GM18909 (cell line): ENCODE data around the gene GNAO1.

Experiments
- ATAC-seq: cut with Tn5 transposase; IDR thresholded peaks from one replicate; pipeline ENCODE4 v1.9.1; 2021; ENCODE audit warnings: mild to moderate bottlenecking; ENCODE audit not compliant: unreplicated experiment, poor library complexity

GNAO1 gene

GRCh38 chr16:56355786-56356275 is 164.5 kb downstream of the GNAO1 start:
- no peak for ATAC-seq

- ATAC-seq, result peak; percentile 92
Measured at GRCh38 chr16:56356276-56357240, 165.3 kb downstream of the GNAO1 start.

GRCh38 chr16:56357241-56357764 is 166.0 kb downstream of the GNAO1 start:
- ATAC-seq, result no peak

GRCh38 chr16:56357765-56358322 is 166.6 kb downstream of the GNAO1 start:
- ATAC-seq, result no peak

- ATAC-seq, result no peak
Measured at GRCh38 chr16:56360117-56361008, 169.1 kb downstream of the GNAO1 start.

- ATAC-seq, result no peak
Measured at GRCh38 chr16:56362057-56362655, 170.9 kb downstream of the GNAO1 start.

GRCh38 chr16:56362706-56363105 is 171.4 kb downstream of the GNAO1 start:
- ATAC-seq, result no peak

- ATAC-seq, result no peak
Measured at GRCh38 chr16:56363181-56363716, 172.0 kb downstream of the GNAO1 start.

GRCh38 chr16:56363781-56364565 is 172.7 kb downstream of the GNAO1 start:
- no peak for ATAC-seq

- ATAC-seq, result no peak
Measured at GRCh38 chr16:56364865-56365264, 173.6 kb downstream of the GNAO1 start.

- ATAC-seq, result no peak
Measured at GRCh38 chr16:56365552-56365951, 174.3 kb downstream of the GNAO1 start.

GRCh38 chr16:56366945-56367344 is 175.7 kb downstream of the GNAO1 start:
- ATAC-seq, result no peak

GRCh38 chr16:56367764-56368163 is 176.5 kb downstream of the GNAO1 start:
- ATAC-seq, result no peak

- ATAC-seq, result no peak
Measured at GRCh38 chr16:56368545-56368944, 177.3 kb downstream of the GNAO1 start.

- ATAC-seq, result no peak
Measured at GRCh38 chr16:56369202-56369601, 177.9 kb downstream of the GNAO1 start.

GRCh38 chr16:56370185-56370874 is 179.0 kb downstream of the GNAO1 start:
- ATAC-seq, result no peak

- no peak for ATAC-seq
Measured at GRCh38 chr16:56370875-56371659, 179.8 kb downstream of the GNAO1 start.

GRCh38 chr16:56371660-56371937 is 180.3 kb downstream of the GNAO1 start:
- ATAC-seq, result no peak
